A549 (cell line): Measurements from ENCODE around the gene YIPF1. TPM values are rescaled to one million over a fixed set of nuclear protein-coding genes. Genes with fewer than 3 reads are reported as not detected.
A peak's percentile ranks its signal among the peaks of the same experiment; 100 is the strongest.

Experiments
- ATAC-seq, 2 experiments: fragments of 200-7000 bp in 1 of 2; fragments of >200 bp in 1 of 2; cut with Nextera tagmentation in 1 of 2; cut with Tn5 transposase in 1 of 2; 3 replicates each; pipeline versions ENCODE4 v1.8.0 to v1.9.1; 2018 to 2020; ENCODE audit warnings: mild to moderate bottlenecking in 1 of 2, moderate library complexity in 1 of 2
- CTCF ChIA-PET: fragments of 300-600 bp; sonication (Branson Sonifier 250); formaldehyde crosslinking; extraction: SDS; loops from one replicate; lab custom pipeline; 2021; ENCODE audit warnings: antibody characterized with exemption, inconsistent platforms; lab: Yijun Ruan, JAX
- POLR2A ChIA-PET: fragments of 350-600 bp; formaldehyde crosslinking; extraction: SDS; loops from one replicate; lab custom pipeline; 2021; ENCODE audit warnings: antibody characterized with exemption, inconsistent platforms; lab: Yijun Ruan, JAX
- DNase-seq, 2 experiments: peaks; one replicate each; pipeline versions ENCODE4 v3.0.0 to v3.0.0-alpha.2; 2011 to 2016; ENCODE audit warnings: low read depth in 1 of 2, low spot score in 1 of 2
- FAIRE-seq: peaks from 2 replicates; lab custom pipeline; 2011; peaks lifted over from hg19 to GRCh38; lab: Jason Lieb, UNC
- H3K27ac ChIP-seq, 2 experiments: fragments of >200 bp; sonication (Bioruptor Twin); formaldehyde crosslinking; 3 replicates each; pipeline ENCODE4 v1.5.1; 2016 to 2017
- H3K4me1 ChIP-seq: fragments of >200 bp; sonication (Bioruptor Twin); formaldehyde crosslinking; 3 replicates; pipeline ENCODE4 v1.6.1; 2016
- H3K4me2 ChIP-seq: fragments of >200 bp; sonication (Bioruptor Twin); formaldehyde crosslinking; 3 replicates; pipeline ENCODE4 v1.6.1; 2016
- H3K4me3 ChIP-seq: fragments of >200 bp; sonication (Bioruptor Twin); formaldehyde crosslinking; 3 replicates; pipeline ENCODE4 v1.5.1; 2016
- H3K9me3 ChIP-seq: fragments of >200 bp; sonication (Bioruptor Twin); formaldehyde crosslinking; 3 replicates; pipeline ENCODE4 v1.6.1; 2016
- BCL3 ChIP-seq: fragments of >200 bp; sonication (Bioruptor Twin); formaldehyde crosslinking; IDR thresholded peaks from 3 replicates; pipeline ENCODE4 v1.6.1; 2016
- CBX8 ChIP-seq: fragments of 200-600 bp; sonication (generic); IDR thresholded peaks from 2 replicates; pipeline ENCODE4 v1.6.1; 2016
- CHD2 ChIP-seq: fragments of 150-350 bp; IDR thresholded peaks from 2 replicates; pipeline ENCODE4 v1.6.1; 2014; ENCODE audit warnings: low read length; ENCODE audit not compliant: partially characterized antibody
- ESRRA ChIP-seq: fragments of 150-350 bp; IDR thresholded peaks from 2 replicates; pipeline ENCODE4 v1.6.1; 2014; ENCODE audit warnings: mild to moderate bottlenecking, low read length, borderline replicate concordance
- HDAC2 ChIP-seq: fragments of 200-600 bp; sonication (generic); IDR thresholded peaks from 2 replicates; pipeline ENCODE4 v1.6.1; 2016
- HOXA7 ChIP-seq: fragments of 250-450 bp; sonication (Bioruptor Pico); IDR thresholded peaks from 2 replicates; pipeline ENCODE4 v1.5.0; 2020; ENCODE audit warnings: mild to moderate bottlenecking, moderate library complexity
- KDM1A ChIP-seq: fragments of 200-600 bp; sonication (generic); IDR thresholded peaks from 2 replicates; pipeline ENCODE4 v1.6.1; 2016; ENCODE audit warnings: low read depth, mild to moderate bottlenecking
- MAFK ChIP-seq: fragments of 450-650 bp; IDR thresholded peaks from 2 replicates; pipeline ENCODE4 v1.6.1; 2014; ENCODE audit not compliant: partially characterized antibody
- MAZ ChIP-seq: fragments of 150-350 bp; IDR thresholded peaks from 2 replicates; pipeline ENCODE4 v1.6.1; 2014; ENCODE audit warnings: antibody characterized with exemption, low read depth, low read length, borderline replicate concordance
- MYC ChIP-seq: IDR thresholded peaks from 2 replicates; pipeline ENCODE4 v1.6.1; 2012; ENCODE audit warnings: mild to moderate bottlenecking, inconsistent platforms, low read length, improper control_type of control experiment, borderline replicate concordance
- NPAS2 ChIP-seq: fragments of 250-450 bp; sonication (Bioruptor Pico); IDR thresholded peaks from 2 replicates; pipeline ENCODE4 v1.8.0; 2022; ENCODE audit warnings: mild to moderate bottlenecking, moderate library complexity, borderline replicate concordance
- POLR2A ChIP-seq: IDR thresholded peaks from 2 replicates; pipeline ENCODE4 v1.6.1; 2012; ENCODE audit warnings: mild to moderate bottlenecking, low read length
- RCOR1 ChIP-seq: fragments of 150-350 bp; IDR thresholded peaks from 2 replicates; pipeline ENCODE4 v1.6.1; 2014; ENCODE audit warnings: antibody characterized with exemption, low read length, low read depth
- REST ChIP-seq: fragments of 200-600 bp; sonication (generic); IDR thresholded peaks from 2 replicates; pipeline ENCODE4 v1.6.1; 2016; ENCODE audit warnings: antibody characterized with exemption, mild to moderate bottlenecking, moderate library complexity
- SMC3 ChIP-seq: fragments of >200 bp; sonication (Bioruptor Twin); formaldehyde crosslinking; IDR thresholded peaks from 3 replicates; pipeline ENCODE4 v1.6.1; 2018; ENCODE audit warnings: inconsistent platforms
- USF2 ChIP-seq: fragments of 450-650 bp; IDR thresholded peaks from 2 replicates; pipeline ENCODE4 v1.6.1; 2014; ENCODE audit warnings: antibody characterized with exemption
- ZFP36 ChIP-seq: fragments of 450-650 bp; IDR thresholded peaks from 2 replicates; pipeline ENCODE4 v1.6.1; 2014; ENCODE audit warnings: borderline replicate concordance; ENCODE audit not compliant: partially characterized antibody
- ZNF302 ChIP-seq: fragments of 250-450 bp; sonication (Bioruptor Pico); IDR thresholded peaks from 2 replicates; pipeline ENCODE4 v1.9.0; 2021; ENCODE audit warnings: inconsistent platforms, mild to moderate bottlenecking, moderate library complexity
- ZSCAN20 ChIP-seq: fragments of 250-450 bp; sonication (Bioruptor Pico); IDR thresholded peaks from 2 replicates; pipeline ENCODE4 v1.8.0; 2022; ENCODE audit warnings: mild to moderate bottlenecking, moderate library complexity
- WGBS: methylation state at CpG from one replicate; pipeline ENCODE4 v1.1.6; 2017; ENCODE audit errors: missing lambda C conversion rate; 5-methylcytosine and 5-hydroxymethylcytosine counted together
- polyA plus RNA-seq, 4 experiments: library from polyadenylated mRNA; depleted of rRNA in 3 of 4; stranded (reverse); fragments of >200 nt; fragmentation: RNase III in 1 of 4; extraction: RNeasy Plus Mini Kit Qiagen cat#74134 plus additional on column Dnase treatment in 1 of 4; gene quantifications; 2 replicates in 3 of 4; 3 replicates in 1 of 4; pipeline ENCODE4 v1.2.3, GENCODE V29; 2011 to 2017

The YIPF1 gene
- polyA plus RNA-seq, 2 of the 4 experiments (the other 2 are of a cell fraction): 15.4 to 30.1 TPM

- H3K4me2 ChIP-seq: no peak overlapping the region
- no peak overlapping the region for H3K4me3 ChIP-seq
- ATAC-seq (no peak), FAIRE-seq (no peak), DNase-seq (no peak)
- ChIA-PET CTCF (no interaction called here), POLR2A (no interaction called here)
- no peak overlapping the region for H3K27ac ChIP-seq
- TF ChIP-seq USF2 (no peak), REST (no peak), ZSCAN20 (no peak), RCOR1 (no peak), ESRRA (no peak)
- WGBS: 91% methylated on average over 4 of the region's 4 CpGs
- H3K9me3 ChIP-seq: no peaks in the 10 kb centered on the region
- H3K4me1 ChIP-seq: peaks cover 8% of the 10 kb centered on the region; the same call in 2 of the 3 replicates
These were observed 56.2 kb downstream of the YIPF1 start for GRCh38 chr1:53833393-53833792.

- peak; percentile 7 to 25 for DNase-seq
- 91% methylated on average over 2 of the region's 2 CpGs for WGBS
- ChIA-PET CTCF (interaction anchor here (0.7 to 1.2 kb wide), 5 partner anchors 11 to 64 kb away, joined by 3 to 7 read pairs (median 3); no protein-coding TSS in a partner anchor), POLR2A (no interaction called here)
- TF ChIP-seq MAZ (no peak), CBX8 (no peak), CHD2 (no peak), MAFK (no peak), HDAC2 (no peak), POLR2A (no peak), KDM1A (no peak), ZFP36 (no peak), MYC (no peak), ZNF302 (no peak), SMC3 (no peak), HOXA7 (CRISPR knock-in tag) (no peak), USF2 (no peak), BCL3 (no peak)
- Histone ChIP-seq H3K4me3 (no peak overlapping the region), H3K9me3 (no peaks in the 10 kb centered on the region), H3K4me2 (no peak overlapping the region), H3K4me1 (no peaks in the 10 kb centered on the region), H3K27ac (no peak overlapping the region)
- ATAC-seq: peak in 1 of 2 experiments; percentile 49; a peak in 2 of 6 replicates
- FAIRE-seq: no peak
These were observed 63.2 kb downstream of the YIPF1 start for GRCh38 chr1:53826367-53826766.

- POLR2A ChIA-PET: no interaction called here
- WGBS: 96% methylated on average over 6 of the region's 6 CpGs
- Histone ChIP-seq H3K4me1 (no peaks in the 10 kb centered on the region), H3K9me3 (no peaks in the 10 kb centered on the region), H3K4me3 (no peak overlapping the region), H3K27ac (no peak overlapping the region), H3K4me2 (no peak overlapping the region)
- no peak for ATAC-seq
- CTCF ChIA-PET: interaction anchor here (1.2 kb wide), 1 partner anchor 63 kb away, joined by 3 read pairs; no protein-coding TSS in a partner anchor
- no peak for TF ChIP-seq NPAS2 (CRISPR knock-in tag)
- TF ChIP-seq RCOR1: no peak
- no peak for FAIRE-seq
- no peak for DNase-seq
These were observed 64.3 kb downstream of the YIPF1 start for GRCh38 chr1:53825306-53825705.
